Measurements from ENCODE around the gene MYOCD.

MYOCD gene

GRCh38 chr17:12616161-12616560, 49.5 kb upstream of the MYOCD start:
- TF ChIP-seq ZBTB49 (tag by site-specific recombination; IDR thresholded peaks at IDR 0.05; ENCODE audit: low read depth) = no peak
- TF ChIP-seq ZBTB20 (tag by site-specific recombination; IDR thresholded peaks at IDR 0.05) = no peak
- TF ChIP-seq ZBTB10 (tag by site-specific recombination; IDR thresholded peaks at IDR 0.05) = no peak
- no peak for TF ChIP-seq ZBTB1 (tag by site-specific recombination; IDR thresholded peaks at IDR 0.05)
- TF ChIP-seq ZNF571 (tag by site-specific recombination; IDR thresholded peaks at IDR 0.05) = no peak
- no peak for TF ChIP-seq SCRT2 (tag by site-specific recombination; IDR thresholded peaks at IDR 0.05)
- no peak for TF ChIP-seq ZSCAN5A (tag by site-specific recombination; IDR thresholded peaks at IDR 0.05)
- TF ChIP-seq ZIC2 (tag by site-specific recombination; IDR thresholded peaks at IDR 0.05) = no peak
- TF ChIP-seq PRDM4 (tag by site-specific recombination; IDR thresholded peaks at IDR 0.05) = no peak
- no peak for TF ChIP-seq ZBTB8A (tag by site-specific recombination; IDR thresholded peaks at IDR 0.05)
- TF ChIP-seq ZNF16 (tag by site-specific recombination; IDR thresholded peaks at IDR 0.05; ENCODE audit: low read depth) = no peak
- no peak for TF ChIP-seq ZNF639 (tag by site-specific recombination; IDR thresholded peaks at IDR 0.05)
- TF ChIP-seq ZNF777 (tag by site-specific recombination; IDR thresholded peaks at IDR 0.05; ENCODE audit: borderline replicate concordance) = no peak
- no peak for TF ChIP-seq ZBTB26 (tag by site-specific recombination; optimal IDR thresholded peaks at IDR 0.05)
- Histone ChIP-seq H3K9me3 (ENCODE audit: control insufficient read depth, insufficient read depth, low read depth, low read length) (no peaks in the 10 kb centered on the region), H3K27ac (ENCODE audit: extremely low read depth, low read depth, low read length) (no peak overlapping the region), H3K4me1 (ENCODE audit: control insufficient read depth, insufficient read depth, low read length) (peaks cover 8% of the 10 kb centered on the region; the same call in 1 of the 2 replicates), H3K36me3 (ENCODE audit: control insufficient read depth in 2 of 2, insufficient read depth in 1 of 2, low read length in 2 of 2) (no peaks in the 10 kb centered on the region), H3K4me3 (ENCODE audit: low read depth, low read length) (no peak overlapping the region)
- POLR2A ChIA-PET = no interaction called here
- CTCF ChIA-PET = no interaction called here
